Measurements from ENCODE around the gene VPS9D1.
"Not testable (repeated sequence)": the region's sequence is repeated elsewhere in the genome, so short reads cannot be mapped to it uniquely, and the experiment has no call there.

VPS9D1 gene

DNA sequence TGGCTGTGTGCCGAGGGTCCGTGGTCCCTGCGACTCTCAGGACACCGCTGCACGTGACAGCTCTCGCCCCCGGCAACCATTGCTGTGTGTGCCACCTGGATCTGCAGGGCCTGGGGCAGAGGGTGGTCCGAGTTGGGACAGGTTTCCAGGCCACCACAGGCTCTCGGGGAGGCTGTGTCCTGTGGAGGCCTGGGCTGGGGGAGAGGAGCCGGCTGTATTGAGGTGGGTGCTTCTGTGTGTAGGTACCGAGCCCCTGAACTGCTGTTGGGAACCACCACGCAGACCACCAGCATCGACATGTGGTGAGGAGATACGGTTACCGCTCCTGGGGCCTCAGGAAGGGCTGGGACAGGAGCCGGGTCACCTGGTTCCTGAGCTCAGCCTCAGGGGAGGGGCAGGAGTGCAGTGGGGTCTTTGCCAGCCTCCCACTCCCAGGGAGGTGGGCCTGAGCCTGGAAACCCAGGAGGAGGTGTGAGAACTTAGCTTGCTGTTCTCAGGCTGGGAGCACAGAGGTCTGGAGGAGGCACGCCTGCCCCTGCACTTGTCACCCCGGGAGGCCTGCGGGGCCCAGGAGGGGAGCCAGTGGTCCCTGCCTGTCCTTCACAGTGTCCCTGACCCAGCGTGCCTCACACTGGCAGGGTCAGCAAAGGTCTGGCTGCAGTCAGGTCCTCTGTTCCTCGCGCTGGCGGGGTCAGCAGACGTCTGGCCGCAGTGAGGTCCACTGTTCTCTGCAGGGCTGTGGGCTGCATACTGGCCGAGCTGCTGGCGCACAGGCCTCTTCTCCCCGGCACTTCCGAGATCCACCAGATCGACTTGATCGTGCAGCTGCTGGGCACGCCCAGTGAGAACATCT lies 26.5 kb downstream of the VPS9D1 start:
- no peak for DNase-seq

DNA sequence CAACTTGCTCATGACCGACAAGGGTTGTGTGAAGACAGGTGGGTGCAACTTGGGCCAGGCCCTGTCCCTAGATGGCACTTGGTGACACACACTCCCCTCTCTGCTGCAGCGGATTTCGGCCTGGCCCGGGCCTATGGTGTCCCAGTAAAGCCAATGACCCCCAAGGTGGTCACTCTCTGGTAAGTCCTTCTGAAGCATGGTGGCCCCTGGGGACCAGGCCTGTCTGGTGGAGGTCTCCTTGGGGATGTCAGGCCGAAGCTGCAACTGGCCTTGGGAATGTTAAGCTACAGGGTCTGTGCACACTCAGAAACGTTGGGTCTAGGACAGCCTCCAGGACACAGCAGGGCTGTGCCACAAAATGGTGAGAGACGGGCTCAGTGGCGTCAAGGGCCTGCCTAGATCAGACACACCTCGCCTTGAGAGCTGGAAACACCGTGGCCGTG lies 27.4 kb downstream of the VPS9D1 start:
- no peak for DNase-seq

DNA sequence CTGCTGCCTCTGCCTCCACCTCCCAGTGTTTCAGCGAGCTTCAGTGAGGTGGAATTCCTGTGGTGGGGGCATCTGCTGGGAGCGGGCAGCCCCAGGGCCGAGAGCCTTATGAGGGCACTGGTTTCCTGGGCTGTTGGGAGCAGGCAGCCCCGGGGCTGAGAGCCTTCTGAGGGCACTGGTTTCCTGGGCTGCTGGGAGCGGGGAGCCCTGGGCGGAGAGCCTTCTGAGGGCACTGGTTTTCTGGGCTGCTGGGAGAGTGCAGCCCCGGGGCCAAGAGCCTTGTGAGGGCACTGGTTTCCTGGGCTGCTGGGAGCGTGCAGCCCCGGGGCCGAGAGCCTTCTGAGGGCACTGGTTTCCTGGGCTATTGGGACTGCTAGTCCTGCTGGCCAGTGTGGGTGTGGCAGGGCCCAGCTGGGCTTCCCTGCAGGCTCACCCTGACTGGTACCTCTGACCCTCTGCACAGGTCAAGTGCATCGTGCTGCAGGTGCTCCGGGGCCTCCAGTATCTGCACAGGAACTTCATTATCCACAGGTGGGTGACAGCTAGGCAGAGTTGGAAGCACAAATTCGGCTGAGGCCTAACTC lies 28.6 kb downstream of the VPS9D1 start:
- DNase-seq, result no peak

DNA sequence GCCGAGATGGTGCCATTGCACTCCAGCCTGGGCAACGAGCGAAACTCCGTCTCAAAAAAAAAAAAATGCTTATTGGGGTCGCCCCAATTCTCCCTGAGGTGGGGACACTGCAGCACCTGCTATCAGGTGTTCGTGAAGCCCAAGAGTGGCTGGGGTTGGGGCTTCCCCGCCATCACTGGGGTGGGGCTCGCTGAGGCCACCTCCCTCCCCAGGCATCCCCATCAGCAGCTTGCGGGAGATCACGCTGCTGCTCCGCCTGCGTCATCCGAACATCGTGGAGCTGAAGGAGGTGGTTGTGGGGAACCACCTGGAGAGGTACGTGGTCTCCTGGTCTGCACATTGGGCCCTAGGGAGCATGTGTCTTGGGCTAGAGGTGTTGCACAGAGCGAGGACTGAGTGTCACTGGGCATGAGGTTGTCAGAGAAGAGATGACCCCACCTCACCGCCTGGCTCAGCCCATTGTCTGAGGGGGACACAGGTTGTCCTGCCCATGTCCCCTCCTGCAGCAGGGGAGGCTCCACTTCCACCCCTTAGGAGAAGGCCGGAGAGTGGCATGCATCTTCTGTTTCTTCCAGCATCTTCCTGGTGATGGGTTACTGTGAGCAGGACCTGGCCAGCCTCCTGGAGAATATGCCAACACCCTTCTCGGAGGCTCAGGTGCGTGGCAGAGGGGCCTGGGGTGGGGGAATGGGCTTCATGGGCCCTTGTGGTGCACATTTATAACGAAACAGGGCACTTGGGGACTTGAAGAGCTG lies 29.3 kb downstream of the VPS9D1 start:
- no peak for DNase-seq

DNA sequence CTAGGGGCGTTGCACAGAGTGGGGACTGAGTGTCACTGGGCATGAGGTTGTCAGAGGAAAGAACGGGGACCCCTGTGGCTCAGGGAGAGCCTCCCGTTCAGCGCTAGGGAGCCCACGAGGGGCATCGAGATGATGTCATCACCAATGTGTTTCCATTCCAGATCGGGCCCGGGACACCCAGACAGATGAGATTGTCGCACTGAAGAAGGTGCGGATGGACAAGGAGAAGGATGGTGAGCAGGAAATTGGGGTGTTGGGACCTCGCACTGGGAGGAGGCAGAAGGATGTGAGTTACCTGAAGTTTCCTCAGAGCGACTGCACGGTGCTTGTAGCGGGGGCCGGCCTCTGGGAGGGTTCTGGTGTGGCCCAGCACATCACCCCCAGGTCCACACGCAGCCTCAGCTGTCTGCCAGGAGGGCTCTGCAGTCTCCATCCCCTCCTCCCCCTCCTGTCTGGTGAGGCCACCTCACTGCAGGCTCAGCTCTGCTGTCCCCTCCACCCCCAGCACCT lies 30.3 kb downstream of the VPS9D1 start:
- no peak for DNase-seq

DNA sequence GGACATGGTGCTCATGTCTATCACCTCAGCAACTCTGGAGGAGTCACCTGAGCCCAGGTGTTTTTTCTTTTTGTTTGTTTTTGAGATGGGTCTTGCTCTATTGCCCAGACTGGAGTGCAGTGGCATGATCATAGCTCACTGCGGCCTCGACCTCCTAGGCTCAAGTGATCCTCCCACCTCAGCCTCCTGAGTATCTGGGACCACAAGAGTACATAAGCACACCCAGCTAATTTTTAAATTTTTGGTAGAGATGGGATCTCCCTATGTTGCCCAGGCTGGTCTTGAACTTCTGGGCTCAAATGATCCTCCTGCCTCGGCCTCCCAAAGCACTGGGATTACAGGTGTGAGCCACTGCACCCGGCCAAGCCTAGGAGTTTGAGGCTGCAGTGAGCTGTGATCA lies 31.1 kb downstream of the VPS9D1 start:
- not testable (repeated sequence) for DNase-seq

DNA sequence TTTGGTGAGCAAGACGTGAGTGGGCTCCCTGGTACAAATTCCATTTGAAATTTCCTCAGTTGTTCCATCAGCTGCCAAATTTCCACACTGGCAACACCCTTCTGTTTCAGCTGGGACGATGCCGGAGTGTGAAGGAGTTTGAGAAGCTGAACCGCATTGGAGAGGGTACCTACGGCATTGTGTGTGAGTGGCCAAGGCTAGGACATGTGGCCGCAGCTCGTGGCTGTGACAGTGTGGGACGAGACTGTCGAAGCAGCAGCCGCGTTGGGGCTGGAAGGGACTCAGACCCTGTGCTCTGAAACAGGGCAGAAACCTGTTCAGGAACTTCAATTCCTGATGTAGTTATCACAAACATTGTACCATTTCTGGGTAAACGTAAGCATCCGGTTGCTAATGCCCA lies 31.6 kb downstream of the VPS9D1 start:
- DNase-seq, result no peak

DNA sequence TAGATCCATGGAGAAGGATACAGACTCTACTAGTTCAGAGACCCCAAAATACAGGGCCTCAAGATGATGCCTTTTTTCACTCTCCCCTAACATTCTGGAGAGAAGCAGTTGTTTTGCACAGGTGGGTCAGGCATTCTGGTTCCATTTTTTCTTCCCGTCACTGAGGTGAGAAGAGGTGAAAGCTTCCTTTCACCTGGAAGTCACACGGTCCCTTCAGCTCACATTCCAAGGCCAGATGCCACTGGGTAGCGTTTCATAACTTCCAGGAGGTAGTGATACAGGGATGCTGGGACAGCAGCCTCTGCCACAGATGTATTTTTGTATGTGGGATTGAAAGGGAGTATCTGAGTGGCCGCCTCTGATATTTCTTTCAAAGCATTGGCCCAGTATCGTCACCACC lies 32.3 kb downstream of the VPS9D1 start:
- DNase-seq, result no peak

DNA sequence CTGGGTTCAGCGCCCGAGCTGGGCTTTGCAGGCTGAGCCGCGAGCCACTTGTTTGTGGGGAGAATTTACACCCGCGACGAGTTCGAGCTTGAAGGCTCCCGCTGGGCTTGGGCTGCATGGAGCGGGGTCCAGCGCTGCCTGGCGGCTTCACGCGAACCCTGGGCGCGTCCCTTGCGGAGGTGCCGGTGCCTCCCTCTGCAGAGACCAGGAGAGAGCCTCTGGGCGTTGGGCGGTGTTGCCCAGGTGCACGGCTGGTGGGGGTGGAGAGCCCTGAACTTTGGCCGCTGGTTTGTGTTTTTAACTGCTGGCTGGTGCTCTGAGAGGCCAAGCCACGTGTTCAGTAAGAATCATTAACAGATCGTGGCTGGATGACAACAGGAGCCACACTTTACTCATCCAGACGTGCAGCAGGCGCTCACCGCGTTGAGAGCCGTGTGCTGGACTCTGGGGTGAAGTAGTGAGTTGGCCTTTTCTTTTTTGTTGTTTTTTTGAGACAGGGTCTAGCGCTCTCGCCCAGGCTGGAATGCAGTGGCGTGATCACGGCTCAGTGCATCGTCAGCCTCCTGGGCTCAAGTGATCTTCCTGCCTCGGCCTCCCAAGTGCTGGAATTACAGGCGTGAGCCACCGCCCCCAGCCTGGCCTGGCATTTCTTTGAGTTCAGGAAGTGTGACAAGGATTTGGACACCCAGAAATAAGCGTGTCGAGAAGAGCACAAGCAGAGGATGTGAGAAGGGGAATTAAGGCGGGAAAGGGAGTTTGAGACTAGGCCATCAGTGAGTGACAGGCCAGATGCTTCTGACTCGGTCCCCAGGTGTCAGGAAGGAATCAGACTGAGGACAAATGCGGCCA lies 33.4 kb downstream of the VPS9D1 start:
- peak; percentile 29 for DNase-seq

DNA sequence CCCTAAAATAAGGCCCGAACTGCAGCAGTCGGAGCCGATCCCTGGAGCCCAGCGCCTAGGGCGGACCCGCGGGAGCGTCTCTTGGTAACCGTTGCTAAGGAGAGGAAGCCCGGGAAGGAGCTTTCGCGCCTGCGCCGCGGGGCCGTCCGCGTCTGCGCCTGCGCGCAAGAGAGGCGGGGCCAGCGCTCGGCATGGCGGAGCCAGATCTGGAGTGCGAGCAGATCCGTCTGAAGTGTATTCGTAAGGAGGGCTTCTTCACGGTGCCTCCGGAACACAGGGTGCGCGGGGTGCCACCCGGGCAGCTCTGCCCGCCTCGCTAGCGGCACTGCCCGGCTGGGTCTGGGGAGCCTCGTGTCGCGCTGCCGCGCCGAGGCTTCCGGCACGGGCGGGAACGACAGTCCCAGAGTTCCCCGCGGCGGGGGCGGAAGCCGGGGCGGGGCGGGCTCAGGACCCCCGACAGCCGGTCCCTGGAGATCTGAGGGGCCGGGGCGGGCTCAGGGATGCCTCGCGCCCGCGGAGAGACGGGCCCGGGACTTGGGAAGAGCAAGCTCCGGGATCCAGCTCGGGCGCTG lies 34.1 kb downstream of the VPS9D1 start, which contains the start of gene CDK10:
Gene CDK10 (plus strand): TSS at position 170 of the 572 bp plus-strand sequence. CDS start 22 bp downstream, at position 192.
- DNase-seq, result peak; percentile 85

DNA sequence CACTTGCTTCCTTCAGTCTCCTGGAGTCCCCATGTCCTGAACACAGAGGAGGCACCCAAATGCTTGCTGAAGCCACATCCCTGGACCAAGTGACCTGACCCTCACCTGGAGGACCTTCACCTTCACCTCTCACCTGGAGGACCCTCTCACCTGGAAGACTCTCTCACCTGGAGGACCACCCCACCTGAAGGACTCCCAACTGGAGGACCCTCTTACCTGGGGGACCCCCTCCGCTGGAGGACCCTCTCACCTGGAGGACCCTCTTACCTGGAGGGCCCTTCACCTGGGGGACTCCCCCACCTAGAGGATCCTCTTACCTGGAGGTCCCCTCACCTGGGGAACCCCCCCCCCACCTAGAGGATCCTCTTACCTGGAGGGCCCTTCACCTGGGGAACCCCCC lies 34.8 kb downstream of the VPS9D1 start:
- no peak for DNase-seq

DNA sequence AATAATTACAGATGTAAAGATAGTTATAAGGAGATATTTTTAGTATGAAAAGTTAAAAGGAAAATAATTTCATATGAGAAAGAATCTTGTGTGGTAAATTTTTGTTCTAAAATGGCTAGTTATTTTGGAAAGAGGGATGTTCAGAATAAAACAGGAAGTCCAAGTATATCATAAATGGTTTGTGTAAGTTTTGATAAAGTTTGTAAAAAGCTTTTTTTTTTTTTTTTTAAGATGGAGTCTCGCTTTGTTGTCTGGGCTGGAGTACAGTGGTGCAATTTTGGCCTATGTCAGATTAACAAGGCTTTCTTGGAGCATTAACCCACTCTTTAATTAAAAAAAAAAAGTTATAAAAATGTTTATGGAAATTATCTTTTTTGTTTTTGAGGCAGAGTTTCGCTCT lies 42.4 kb downstream of the VPS9D1 start:
- no peak for DNase-seq

DNA sequence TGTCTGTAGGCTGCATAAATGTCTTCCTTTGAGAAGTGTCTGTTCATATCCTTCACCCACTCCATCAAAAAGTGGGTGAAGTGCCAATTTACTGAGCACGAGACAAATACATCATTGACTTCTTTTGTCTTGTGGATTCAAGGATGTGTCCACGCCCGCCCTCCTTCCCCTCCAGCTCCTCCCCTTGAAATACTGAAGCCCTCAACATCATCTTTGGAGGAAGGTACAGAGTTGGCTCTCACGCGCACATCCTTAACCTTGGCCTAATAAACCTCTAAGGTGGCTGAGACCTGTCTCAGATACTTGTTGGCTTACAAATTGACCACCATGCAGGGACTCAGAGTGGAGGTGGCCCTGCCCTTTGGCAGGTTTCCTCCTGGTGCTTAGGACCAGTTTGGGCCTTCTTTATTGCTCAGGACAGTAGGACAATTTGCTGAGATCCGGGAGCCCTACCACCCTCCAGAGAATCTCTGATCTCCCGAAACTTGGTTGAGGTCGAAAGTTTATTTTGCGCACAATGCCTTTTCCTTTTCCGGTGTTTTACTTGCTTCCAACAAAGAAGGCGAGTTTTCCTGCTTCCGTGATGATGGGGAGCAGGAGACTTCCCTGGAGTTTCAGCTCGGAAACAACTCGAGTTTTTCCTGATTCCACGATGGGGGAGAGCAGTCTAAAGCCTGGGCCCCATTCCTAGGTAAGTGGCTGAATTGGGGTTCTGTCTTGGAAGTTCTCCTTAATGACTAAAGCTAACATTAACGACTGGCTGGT lies 48.3 kb downstream of the VPS9D1 start:
- no peak for DNase-seq

DNA sequence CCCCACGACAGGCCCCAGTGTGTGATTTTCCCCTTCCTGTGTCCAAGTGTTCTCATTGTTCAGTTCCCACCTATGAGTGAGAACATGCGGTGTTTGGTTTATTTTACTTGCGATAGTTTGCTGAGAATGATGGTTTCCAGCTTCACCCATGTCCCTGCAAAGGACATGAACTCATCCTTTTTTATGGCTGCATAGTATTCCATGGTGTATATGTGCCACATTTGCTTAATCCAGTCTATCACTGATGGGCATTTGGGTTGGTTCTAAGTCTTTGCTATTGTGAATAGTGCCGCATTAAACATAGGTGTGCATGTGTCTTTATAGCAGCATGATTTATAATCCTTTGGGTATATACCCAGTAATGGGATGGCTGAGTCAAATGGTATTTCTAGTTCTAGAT lies 49.1 kb downstream of the VPS9D1 start:
- DNase-seq, result not testable (repeated sequence)

DNA sequence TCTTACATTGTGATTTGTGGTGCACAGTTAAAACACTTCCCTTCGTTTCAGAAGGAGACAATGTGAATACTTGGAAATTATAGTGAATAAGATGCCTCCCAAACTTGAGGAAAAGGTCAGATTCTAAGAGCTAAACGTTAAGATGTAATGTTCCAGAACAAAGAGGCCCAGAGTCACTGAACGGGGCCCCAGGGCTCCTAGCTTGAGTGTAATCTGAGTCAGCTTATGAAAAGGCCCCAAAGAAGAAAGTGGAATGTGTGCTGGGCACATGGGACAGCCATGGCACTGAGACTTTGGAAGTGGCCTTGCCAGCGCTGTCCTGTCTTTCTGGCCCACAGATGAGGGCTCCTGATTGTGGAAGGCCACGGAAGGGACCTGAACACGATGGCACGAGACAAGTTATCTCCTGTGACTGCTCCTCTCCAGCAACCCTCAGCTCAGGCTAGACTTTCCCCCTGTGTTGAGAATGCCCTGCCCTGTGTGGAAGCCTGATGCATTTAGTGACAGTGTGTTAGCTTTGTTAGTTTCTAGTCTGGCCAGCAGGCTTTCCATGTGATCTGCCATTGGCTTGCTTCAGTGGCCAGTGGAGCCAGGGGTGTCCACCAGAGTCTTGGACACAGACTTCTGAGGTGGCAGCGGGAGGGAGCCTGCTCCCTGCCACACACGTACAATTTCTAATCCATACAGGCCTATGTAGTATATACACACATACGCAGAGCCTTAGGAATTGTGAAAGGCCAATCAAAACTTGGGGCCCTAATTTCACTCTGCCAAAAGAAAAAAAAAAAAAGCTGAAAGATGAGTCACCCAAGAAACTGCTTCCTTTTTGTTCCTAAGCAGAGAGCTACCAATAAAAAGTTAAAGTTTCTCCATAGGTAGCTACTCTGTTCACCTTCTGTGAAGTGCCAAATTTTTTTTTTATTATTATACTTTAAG lies 49.9 kb downstream of the VPS9D1 start:
- DNase-seq, result no peak

DNA sequence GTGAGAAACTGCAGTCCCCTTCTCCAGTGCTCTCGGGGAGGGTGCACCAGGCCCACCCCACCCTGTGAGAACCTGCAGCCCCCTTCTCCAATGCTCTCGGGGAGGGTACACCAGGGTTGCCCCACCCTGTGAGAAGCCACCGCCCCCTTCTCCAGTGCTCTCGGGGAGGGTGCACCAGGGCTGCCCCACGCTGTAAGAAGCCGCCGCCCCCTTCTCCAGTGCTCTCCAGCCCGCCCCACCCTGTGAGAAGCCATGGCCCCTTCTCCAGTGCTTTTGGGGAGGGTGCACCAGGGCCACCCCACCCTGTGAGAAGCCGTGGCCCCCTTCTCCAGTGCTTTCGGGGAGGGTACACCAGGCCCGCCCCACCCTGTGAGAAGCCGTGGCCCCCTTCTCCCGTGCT lies 50.9 kb downstream of the VPS9D1 start:
- no peak for DNase-seq

DNA sequence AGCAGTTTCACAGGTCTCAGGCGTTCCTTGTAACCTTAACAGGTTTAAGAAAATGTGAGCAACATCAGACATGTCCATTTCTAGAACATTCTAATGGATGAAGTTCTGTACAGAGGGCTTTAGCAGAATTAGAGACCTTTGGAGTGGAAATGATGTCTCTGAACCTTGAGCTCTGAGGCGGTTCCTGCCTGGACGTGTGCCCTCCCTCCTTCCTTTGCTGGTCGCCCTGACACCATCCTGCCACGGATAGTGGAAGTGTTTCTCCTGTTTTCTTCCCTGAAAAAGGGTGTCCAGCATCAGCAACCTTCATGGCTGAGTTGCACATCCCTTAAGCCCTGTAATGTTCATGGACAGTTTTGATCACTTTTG lies 51.9 kb downstream of the VPS9D1 start:
- no peak for DNase-seq

DNA sequence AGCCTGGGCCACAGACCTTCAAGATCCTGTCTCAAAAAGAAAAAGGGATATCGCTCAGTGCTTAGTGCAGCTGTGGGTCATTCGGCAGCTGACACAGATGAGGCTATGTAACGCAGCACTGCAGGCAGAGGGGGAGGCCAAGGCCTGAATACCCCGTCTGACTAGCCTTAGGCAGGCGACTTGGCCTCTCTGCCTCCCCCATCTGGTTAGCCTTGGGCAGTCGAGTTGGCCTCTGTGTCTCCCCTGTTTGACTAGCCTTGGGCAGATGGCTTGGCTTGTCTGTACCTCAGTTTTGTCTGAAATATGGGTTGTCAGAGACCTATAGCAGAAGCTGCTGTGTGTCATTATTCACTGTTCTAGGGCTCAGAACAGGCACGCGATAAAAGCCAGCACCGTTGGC lies 53.1 kb downstream of the VPS9D1 start:
- no peak for DNase-seq

DNA sequence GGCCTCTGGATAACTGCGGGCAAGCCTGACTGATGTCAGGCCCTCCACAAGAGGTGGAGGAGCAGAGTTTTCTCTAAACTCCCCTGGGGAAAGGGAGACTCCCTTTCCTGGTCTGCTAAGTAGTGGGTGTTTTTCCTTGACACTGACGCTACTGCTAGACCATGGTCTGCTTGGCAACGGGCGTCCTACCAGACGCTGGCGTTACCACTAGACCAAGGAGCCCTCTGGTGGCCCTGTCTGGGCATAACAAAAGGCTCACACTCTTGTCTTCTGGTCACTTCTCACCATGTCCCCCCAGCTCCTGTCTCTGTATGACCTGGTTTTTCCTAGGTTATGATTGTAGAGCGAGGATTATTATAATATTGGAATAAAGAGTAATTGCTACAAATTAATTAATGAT lies 53.7 kb downstream of the VPS9D1 start:
- peak; percentile 28 for DNase-seq

DNA sequence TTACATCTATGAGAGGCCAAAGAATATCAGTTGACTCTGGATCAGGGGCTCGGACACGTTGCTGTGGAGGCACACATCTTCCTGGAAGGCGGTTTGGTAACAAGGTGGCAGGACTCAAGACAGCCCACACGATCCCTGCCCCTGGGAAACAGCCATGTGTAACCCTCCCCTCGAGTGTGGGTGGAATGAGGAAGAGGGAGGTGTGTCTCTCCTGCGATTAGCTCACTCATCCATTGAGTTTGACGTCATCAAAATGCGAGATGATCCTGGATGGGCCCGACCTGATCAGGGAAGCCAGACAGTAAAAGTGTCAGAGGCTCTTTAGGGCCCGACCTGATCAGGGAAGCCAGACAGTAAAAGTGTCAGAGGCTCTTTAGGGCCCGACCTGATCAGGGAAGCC lies 56.5 kb downstream of the VPS9D1 start:
- DNase-seq, result not testable (repeated sequence)

Data from fibroblast of skin of abdomen (primary cell).